ENCODE data around the gene HTR1B. TPM values are rescaled to one million over a fixed set of nuclear protein-coding genes. Genes with fewer than 3 reads are reported as not detected.

Gene HTR1B
- total RNA-seq, 1 experiment from 2014 or later: not detected

DNA sequence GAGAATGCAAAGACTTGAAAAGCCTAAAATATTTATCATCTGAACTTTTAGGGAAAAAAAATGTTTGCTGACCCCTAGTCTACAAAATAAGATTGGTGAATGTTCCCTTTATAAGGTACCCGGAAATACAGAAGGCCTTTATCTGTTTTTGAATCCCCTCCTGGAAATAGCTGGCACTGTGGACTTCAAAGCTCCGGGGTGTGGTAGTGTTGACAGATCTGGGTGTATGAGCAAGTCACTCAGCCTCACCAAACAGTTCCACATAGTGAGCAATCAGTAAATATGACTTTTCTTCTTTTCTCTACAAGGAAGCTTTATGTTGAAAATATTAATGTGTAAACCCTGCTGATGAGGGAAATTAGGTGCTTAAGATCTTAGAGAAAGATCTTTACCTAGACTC, 29.2 kb upstream of the HTR1B start:
- H3K9me3 Mint-ChIP-seq (ENCODE audit: low read depth, unreplicated experiment): no peaks in the 10 kb centered on the region
- peak; percentile 40 for DNase-seq
- no peaks in the 10 kb centered on the region for H3K27me3 Mint-ChIP-seq (ENCODE audit: unreplicated experiment)
- no TSS peak for BruUV-seq (replicated peaks)
- peaks cover 20% of the 10 kb centered on the region for H3K4me1 Mint-ChIP-seq (ENCODE audit: low read depth, unreplicated experiment)
- no peak overlapping the region for H3K27ac Mint-ChIP-seq (ENCODE audit: unreplicated experiment)
- TF ChIP-seq, protein P1, sequence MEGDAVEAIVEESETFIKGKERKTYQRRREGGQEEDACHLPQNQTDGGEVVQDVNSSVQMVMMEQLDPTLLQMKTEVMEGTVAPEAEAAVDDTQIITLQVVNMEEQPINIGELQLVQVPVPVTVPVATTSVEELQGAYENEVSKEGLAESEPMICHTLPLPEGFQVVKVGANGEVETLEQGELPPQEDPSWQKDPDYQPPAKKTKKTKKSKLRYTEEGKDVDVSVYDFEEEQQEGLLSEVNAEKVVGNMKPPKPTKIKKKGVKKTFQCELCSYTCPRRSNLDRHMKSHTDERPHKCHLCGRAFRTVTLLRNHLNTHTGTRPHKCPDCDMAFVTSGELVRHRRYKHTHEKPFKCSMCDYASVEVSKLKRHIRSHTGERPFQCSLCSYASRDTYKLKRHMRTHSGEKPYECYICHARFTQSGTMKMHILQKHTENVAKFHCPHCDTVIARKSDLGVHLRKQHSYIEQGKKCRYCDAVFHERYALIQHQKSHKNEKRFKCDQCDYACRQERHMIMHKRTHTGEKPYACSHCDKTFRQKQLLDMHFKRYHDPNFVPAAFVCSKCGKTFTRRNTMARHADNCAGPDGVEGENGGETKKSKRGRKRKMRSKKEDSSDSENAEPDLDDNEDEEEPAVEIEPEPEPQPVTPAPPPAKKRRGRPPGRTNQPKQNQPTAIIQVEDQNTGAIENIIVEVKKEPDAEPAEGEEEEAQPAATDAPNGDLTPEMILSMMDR (IDR thresholded peaks at IDR 0.05; ENCODE audit: unreplicated experiment): no peak
- intact Hi-C loops (cut with micrococcal nuclease; ENCODE audit: unreplicated experiment): loop anchor here (10.0 kb wide), 1 partner anchor 162 kb away; the partner anchor contains the start of gene MEI4
- H3K4me3 Mint-ChIP-seq (ENCODE audit: low read depth, unreplicated experiment): no peak overlapping the region
- no peaks in the 10 kb centered on the region for H3K36me3 Mint-ChIP-seq (ENCODE audit: insufficient read depth, unreplicated experiment)
- CTCF ChIA-PET: interaction anchor here (0.6 kb wide), 1 partner anchor 43 kb away, joined by 3 read pairs; no protein-coding TSS in a partner anchor

DNA sequence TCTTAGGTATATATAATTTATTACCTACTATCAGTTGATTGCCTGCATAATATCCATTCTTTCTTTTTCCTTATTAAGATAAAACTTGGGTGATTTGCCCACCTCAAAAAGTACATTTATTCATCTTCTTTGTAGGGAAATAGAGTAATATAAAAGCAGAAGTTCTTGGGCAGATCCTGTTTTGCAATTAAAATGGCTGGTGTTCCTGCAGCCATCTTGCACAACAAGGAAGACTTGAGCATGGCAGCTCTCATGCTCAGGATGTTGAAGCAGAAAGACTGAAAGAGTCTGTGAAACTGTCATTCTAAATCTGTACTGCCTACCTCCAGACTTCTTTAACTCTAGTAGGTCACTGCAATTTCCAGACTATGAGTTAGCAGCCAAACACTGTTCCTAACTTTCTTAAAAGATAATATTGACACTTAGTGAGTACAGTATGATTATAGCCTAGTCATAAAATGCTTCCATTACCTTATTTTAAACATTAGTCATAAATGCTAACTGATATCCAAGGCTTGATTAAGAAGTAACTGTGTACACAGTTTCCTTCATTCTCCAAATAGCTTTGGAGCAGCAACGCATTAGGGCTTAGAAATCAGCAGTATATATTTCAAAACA, 24.6 kb upstream of the HTR1B start:
- Mint-ChIP-seq H3K27ac (ENCODE audit: unreplicated experiment) (no peak overlapping the region), H3K9me3 (ENCODE audit: low read depth, unreplicated experiment) (no peaks in the 10 kb centered on the region), H3K4me1 (ENCODE audit: low read depth, unreplicated experiment) (peaks cover 19% of the 10 kb centered on the region), H3K27me3 (ENCODE audit: unreplicated experiment) (no peaks in the 10 kb centered on the region), H3K4me3 (ENCODE audit: low read depth, unreplicated experiment) (no peak overlapping the region), H3K36me3 (ENCODE audit: insufficient read depth, unreplicated experiment) (no peaks in the 10 kb centered on the region)
- intact Hi-C loops (cut with micrococcal nuclease; ENCODE audit: unreplicated experiment): no loop called here
- CTCF ChIA-PET: interaction anchor here (0.6 kb wide), 1 partner anchor 30 kb away, joined by 3 read pairs; no protein-coding TSS in a partner anchor
- TF ChIP-seq, protein P1 (IDR thresholded peaks at IDR 0.05; ENCODE audit: unreplicated experiment): no peak
- DNase-seq: no peak
- no TSS peak for BruUV-seq (replicated peaks)

DNA sequence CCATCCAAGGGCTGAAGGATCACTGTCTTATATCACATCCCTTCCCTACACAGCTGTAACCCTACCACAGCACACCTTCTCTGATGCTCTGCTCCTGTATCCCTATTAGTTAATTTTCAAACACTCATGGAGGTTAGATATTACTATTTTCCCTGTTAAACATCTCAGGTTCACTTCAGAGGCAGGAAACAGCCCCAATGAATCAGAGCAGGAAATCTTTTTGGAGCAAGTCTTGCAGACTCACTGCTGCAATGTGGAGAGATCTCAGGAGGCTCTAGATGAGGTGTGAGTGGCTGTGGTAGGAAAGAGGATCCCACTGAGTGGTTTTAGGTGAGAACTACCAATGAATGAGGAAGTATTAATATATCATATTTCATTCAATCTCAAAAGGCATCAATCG, 19.7 kb upstream of the HTR1B start:
- Mint-ChIP-seq H3K27me3 (ENCODE audit: unreplicated experiment) (no peaks in the 10 kb centered on the region), H3K9me3 (ENCODE audit: low read depth, unreplicated experiment) (no peaks in the 10 kb centered on the region), H3K4me3 (ENCODE audit: low read depth, unreplicated experiment) (no peak overlapping the region), H3K4me1 (ENCODE audit: low read depth, unreplicated experiment) (peaks cover 7% of the 10 kb centered on the region), H3K27ac (ENCODE audit: unreplicated experiment) (no peak overlapping the region), H3K36me3 (ENCODE audit: insufficient read depth, unreplicated experiment) (no peaks in the 10 kb centered on the region)
- TF ChIP-seq, protein P1 (IDR thresholded peaks at IDR 0.05; ENCODE audit: unreplicated experiment): no peak
- intact Hi-C loops (cut with micrococcal nuclease; ENCODE audit: unreplicated experiment): no loop called here
- no TSS peak for BruUV-seq (replicated peaks)
- no peak for DNase-seq
- CTCF ChIA-PET: no interaction called here

DNA sequence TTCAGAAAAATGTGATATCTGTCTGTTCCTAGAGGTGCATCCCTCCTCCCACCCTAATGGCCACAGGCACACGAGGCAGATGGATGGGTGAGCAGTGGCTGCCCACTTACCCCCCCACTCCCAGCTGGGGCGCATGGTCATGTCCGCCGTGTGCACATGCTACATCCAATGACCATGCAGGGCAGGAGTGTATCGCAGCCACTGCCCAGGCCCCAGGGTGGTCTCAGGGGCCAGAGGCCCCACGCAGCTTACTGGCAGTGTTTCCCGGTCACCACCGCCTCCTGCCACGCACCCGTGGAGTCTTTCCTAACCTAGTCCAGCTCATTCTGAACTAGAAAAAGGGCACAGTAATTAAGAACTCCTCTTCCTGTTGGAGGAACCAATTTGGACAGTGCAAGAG, 11.7 kb upstream of the HTR1B start:
- Mint-ChIP-seq H3K27ac (ENCODE audit: unreplicated experiment) (no peak overlapping the region), H3K4me1 (ENCODE audit: low read depth, unreplicated experiment) (no peaks in the 10 kb centered on the region), H3K36me3 (ENCODE audit: insufficient read depth, unreplicated experiment) (no peaks in the 10 kb centered on the region), H3K4me3 (ENCODE audit: low read depth, unreplicated experiment) (no peak overlapping the region), H3K9me3 (ENCODE audit: low read depth, unreplicated experiment) (no peaks in the 10 kb centered on the region), H3K27me3 (ENCODE audit: unreplicated experiment) (no peaks in the 10 kb centered on the region)
- intact Hi-C loops (cut with micrococcal nuclease; ENCODE audit: unreplicated experiment): no loop called here
- TF ChIP-seq, protein P1 (IDR thresholded peaks at IDR 0.05; ENCODE audit: unreplicated experiment): no peak
- CTCF ChIA-PET: interaction anchor here (1.7 kb wide), 1 partner anchor 8 kb away, joined by 5 read pairs; no protein-coding TSS in a partner anchor
- no peak for DNase-seq
- no TSS peak for BruUV-seq (replicated peaks)
